22Rv1 (cell line): ENCODE measurements around the gene CPLX1.
A peak's percentile ranks its signal among the peaks of the same experiment; 100 is the strongest.
"Not testable (repeated sequence)": the region's sequence is repeated elsewhere in the genome, so short reads cannot be mapped to it uniquely, and the experiment has no call there.

Source experiments
- H3K27ac ChIP-seq: fragments of 450-650 bp; 2 replicates; pipeline ENCODE4 v1.5.1; 2017
- ZFX ChIP-seq: fragments of 450-650 bp; IDR thresholded peaks from 2 replicates; pipeline ENCODE4 v1.6.1; 2017; ENCODE audit warnings: antibody characterized with exemption, borderline replicate concordance
- TF ChIP-seq, protein P1 (sequence below): fragments of 450-650 bp; IDR thresholded peaks from 2 replicates; pipeline ENCODE4 v1.5.1; 2017; ENCODE audit warnings: mild to moderate bottlenecking

CPLX1 gene

DNA sequence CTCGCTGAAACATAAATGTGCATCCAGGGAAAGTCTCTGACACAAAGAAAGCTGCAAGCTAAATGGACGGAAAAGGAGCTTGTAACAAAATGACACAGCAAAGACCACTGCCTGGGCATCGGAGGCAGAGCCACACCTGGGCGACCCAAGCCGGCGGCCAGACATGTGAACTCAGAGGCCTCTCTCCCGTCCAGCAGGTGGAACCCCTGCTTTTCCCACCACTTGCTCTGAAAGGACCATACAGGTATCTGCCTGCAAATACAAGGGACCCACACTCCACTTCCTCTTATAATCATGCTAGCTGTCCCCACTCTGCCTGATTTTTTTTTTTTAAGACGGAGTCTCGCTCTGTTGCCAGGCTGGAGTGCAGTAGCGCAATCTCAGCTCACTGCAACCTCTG, 12.0 kb downstream of the CPLX1 start:
- TF ChIP-seq ZFX = no peak
- TF ChIP-seq, protein P1, sequence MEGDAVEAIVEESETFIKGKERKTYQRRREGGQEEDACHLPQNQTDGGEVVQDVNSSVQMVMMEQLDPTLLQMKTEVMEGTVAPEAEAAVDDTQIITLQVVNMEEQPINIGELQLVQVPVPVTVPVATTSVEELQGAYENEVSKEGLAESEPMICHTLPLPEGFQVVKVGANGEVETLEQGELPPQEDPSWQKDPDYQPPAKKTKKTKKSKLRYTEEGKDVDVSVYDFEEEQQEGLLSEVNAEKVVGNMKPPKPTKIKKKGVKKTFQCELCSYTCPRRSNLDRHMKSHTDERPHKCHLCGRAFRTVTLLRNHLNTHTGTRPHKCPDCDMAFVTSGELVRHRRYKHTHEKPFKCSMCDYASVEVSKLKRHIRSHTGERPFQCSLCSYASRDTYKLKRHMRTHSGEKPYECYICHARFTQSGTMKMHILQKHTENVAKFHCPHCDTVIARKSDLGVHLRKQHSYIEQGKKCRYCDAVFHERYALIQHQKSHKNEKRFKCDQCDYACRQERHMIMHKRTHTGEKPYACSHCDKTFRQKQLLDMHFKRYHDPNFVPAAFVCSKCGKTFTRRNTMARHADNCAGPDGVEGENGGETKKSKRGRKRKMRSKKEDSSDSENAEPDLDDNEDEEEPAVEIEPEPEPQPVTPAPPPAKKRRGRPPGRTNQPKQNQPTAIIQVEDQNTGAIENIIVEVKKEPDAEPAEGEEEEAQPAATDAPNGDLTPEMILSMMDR = no peak
- H3K27ac ChIP-seq = no peak overlapping the region

DNA sequence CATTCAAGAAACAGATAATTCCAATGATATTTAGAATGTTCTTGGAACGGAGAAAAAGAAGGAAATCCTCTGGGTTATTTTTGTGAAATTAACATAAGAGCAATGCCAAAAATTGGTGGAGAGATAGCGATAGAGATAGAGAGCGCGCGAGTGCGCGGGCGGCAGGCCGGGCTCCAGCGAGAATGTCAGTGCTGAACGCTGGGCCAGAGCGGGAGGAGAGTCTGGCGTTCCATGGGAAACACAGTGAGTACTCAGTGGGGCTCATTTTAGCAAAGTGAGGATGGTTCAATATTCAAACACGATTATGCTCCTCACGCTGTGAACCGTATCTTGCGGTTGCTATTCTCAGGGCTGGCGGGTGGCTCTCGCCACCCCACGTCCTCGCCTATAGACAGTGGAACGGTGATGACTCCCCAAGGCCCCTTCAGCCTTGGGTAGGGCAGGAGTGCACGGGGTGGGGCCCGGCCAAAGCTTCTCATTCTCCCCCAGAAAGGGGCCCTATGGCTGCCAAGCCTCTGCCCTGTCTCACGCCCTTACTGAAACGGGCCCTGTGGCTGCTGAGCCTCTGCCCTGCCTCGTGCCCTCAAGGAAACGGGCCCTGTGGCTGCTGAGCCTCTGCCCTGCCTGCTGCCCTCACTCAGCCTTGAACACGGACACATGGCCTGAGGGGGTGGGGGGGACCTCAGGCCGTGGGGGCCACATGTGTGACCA, 16.9 kb downstream of the CPLX1 start:
- no peak overlapping the region for H3K27ac ChIP-seq
- TF ChIP-seq ZFX = no peak

DNA sequence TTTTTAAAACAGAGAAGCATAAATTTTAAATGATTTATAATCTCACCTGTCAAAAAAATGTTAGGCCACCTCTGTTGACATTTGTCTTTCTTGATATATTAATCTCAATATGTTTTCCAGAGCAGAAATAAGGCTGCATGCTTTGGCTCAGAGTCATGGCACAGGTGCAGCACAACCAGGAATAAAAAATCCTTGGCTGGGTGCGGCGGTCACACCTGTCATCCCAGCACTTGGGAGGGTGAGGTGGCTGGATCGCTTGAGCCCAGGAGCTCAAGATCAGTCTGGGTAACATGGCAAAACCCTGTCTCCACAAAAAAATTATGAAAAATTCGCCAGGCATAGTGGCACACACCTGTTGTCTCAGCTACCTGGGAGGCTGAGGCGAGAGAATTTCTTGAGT, 18.1 kb downstream of the CPLX1 start:
- no peak for TF ChIP-seq ZFX
- TF ChIP-seq, protein P1 = no peak
- no peak overlapping the region for H3K27ac ChIP-seq

DNA sequence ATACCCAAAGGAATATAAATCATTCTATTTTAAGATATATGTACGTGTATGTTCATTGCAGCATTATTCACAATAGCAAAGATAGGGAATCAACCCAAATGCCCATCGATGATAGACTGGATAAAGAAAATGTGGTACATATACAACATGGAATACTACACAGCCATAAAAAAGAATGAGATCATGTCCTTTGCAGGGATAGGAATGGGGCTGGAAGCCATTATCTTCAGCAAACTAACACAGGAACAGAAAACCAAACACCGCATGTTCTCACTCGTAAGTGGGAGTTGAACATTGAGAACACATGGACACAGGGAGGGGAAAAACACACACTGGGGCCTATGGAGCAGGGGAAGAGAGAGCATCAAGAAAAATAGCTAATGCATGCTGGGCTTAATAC, 18.9 kb downstream of the CPLX1 start:
- not testable (repeated sequence) for H3K27ac ChIP-seq

DNA sequence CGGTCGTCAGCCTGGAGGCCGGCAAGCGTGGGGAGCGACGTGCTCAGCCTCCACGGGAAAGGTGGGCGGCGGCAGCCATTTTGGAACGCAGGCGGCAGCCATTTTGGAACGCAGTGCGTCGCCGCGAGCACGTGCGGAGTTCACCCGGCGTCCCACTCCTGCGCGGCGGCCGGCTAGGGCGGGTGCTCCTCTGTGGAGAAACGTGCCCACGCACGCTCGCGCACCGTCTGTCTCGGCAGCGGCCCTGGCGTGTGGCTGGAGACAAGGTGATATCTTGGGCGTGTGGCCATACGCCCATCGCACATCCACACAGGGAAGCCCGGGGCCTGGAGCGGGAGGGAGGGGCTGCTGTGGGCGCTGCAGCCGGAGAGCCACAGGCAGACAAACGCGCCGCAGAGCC, 21.1 kb downstream of the CPLX1 start:
- no peak overlapping the region for H3K27ac ChIP-seq
- TF ChIP-seq, protein P1 = no peak
- no peak for TF ChIP-seq ZFX

DNA sequence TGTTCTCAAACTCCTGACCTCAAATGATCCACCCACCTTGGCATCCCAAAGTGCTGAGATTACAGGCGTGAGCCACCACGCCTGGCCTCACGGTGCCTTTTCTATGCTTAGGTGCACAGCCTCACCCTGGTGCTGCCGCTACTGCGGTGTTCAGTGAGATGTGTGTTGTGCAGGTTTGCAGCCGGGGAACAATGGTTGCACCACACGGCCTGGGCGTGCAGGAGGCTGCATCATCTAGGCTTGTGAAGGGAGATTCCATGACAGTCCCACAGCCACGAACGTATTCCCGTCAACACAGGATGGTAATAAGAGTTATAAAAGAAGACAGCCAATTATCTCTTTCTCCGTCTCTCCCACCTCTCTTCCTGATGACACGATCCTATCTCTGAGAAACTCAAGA, 22.0 kb downstream of the CPLX1 start:
- H3K27ac ChIP-seq = no peak overlapping the region
- TF ChIP-seq, protein P1 = no peak
- no peak for TF ChIP-seq ZFX

DNA sequence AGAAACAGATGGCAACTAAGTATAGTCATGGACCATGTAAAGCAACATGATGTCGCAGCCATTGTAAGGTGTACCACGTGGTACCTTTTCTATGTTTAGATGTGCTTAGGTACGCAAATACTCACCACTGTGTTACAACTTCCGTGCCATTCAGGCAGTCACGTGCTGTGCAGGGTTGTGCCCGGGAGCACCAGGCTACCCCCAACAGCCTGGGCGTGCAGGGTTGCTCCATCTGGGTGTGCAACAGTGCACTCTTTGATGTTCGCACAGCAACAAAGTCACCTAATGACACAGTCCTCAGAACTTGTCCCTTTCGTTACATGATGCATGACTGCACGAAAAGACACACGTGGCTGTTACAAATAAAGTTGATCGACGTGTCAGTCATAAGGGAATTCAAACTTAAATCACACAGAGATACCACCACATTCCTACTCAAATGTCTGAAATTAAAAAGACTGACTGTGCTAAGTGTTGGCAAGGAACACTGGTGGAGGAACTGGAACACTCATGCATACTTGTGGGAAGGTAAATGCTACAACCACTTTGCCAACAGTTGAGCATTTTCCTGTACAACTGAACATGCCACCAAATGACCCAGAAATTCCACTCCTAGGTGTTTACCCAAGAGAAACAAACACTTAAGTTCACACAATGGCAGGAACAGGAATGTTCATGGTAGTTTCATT, 24.3 kb downstream of the CPLX1 start:
- H3K27ac ChIP-seq = no peak overlapping the region
- no peak for TF ChIP-seq ZFX
- TF ChIP-seq, protein P1 = no peak

DNA sequence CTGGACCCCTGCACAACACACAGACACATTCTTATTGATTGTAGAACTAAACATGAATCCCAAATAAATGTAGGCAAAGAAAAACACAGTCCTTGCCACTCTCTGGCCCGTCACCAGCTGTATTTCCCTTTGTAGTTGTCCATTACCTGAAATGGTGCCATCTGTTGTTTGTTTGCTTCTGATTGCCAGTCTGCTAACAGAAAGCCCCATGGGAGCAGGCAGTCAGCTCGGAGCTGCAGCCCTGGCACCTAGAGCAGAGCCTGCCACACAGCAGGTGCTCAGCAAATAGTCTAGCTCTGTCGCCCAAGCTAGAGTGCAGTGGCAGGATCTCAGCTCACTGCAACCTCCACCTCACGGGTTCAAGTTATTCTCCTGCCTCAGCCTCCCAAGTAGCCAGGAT, 28.9 kb downstream of the CPLX1 start:
- 0 out of 2 replicates have a peak overlapping the region, but pooled peaks have one; percentile 8 for H3K27ac ChIP-seq

More for the DNA sequence above, 28.9 kb downstream of the CPLX1 start:
- TF ChIP-seq, protein P1 = no peak
- TF ChIP-seq ZFX = no peak
